C4-2B (cell line): ENCODE measurements around the gene CEBPZ.

Experiments used
- CTCF ChIP-seq: fragments of 450-650 bp; conservative IDR thresholded peaks from 2 replicates; pipeline ENCODE4 v1.5.1; 2017; ENCODE audit warnings: mild to moderate bottlenecking
- ZFX ChIP-seq: fragments of 450-650 bp; IDR thresholded peaks from 2 replicates; pipeline ENCODE4 v1.6.1; 2017

GRCh38 chr2:37228788-37229187, 2.6 kb downstream of the CEBPZ start:
- TF ChIP-seq CTCF = no peak
- no peak for TF ChIP-seq ZFX
